ENCODE measurements around the gene GSTM5.

DNA sequence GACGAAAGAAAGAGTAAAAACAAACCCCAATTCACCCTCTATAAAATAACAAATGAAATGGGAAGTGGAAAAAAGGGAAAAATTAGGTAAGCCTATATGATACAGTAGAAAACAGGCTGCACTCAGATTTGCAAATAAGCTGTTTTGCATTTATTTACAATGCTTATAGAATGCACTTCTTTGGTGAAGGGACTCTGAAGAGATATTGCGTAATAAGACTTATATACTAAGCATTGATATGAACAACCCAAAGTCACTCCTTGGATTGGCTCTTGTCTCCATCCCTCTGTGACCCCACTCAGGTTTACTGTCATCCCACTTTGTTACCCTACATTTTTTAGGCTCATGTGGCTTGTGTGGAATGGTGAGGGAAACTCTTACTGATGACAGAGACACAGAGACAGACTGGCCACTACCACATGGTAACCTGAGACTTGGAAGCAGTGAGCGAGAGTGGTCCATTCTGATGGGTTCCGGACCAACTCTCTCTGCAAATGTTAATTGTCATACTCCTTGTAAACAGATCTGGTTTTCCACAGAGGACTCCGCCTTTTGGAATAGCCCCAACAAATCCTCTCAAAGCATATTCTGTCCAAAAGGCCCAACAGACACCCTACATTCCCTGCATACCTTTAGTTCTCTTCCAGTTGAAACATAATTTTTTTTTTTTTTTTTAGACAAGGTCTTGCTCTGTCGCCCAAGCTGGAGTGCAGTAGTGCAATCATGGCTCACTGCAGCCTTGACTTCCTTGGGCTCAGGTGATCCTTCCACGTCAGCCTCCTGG lies 11.0 kb downstream of the GSTM5 start:
- TF ChIP-seq POLR2A (IDR thresholded peaks at IDR 0.05), result no peak
- TF ChIP-seq, protein P1, sequence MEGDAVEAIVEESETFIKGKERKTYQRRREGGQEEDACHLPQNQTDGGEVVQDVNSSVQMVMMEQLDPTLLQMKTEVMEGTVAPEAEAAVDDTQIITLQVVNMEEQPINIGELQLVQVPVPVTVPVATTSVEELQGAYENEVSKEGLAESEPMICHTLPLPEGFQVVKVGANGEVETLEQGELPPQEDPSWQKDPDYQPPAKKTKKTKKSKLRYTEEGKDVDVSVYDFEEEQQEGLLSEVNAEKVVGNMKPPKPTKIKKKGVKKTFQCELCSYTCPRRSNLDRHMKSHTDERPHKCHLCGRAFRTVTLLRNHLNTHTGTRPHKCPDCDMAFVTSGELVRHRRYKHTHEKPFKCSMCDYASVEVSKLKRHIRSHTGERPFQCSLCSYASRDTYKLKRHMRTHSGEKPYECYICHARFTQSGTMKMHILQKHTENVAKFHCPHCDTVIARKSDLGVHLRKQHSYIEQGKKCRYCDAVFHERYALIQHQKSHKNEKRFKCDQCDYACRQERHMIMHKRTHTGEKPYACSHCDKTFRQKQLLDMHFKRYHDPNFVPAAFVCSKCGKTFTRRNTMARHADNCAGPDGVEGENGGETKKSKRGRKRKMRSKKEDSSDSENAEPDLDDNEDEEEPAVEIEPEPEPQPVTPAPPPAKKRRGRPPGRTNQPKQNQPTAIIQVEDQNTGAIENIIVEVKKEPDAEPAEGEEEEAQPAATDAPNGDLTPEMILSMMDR (IDR thresholded peaks at IDR 0.05), result no peak

Measured in body of pancreas (tissue), 4 donors.